B cell (primary cell): ENCODE data around the gene CACNG4. TPM values are rescaled to one million over a fixed set of nuclear protein-coding genes. Genes with fewer than 3 reads are reported as not detected.

Experiments
- ATAC-seq: fragments of 200-7000 bp; cut with Tn5 transposase; one replicate; pipeline ENCODE4 v1.10.0; 2021; ENCODE audit warnings: low read depth, mild to moderate bottlenecking, moderate number of reproducible peaks, moderate library complexity
- CTCF ChIA-PET: fragments of 350-600 bp; sonication (Branson Sonifier 250); formaldehyde crosslinking; loops from one replicate; lab custom pipeline; 2021; ENCODE audit warnings: antibody characterized with exemption, inconsistent platforms; lab: Charles Lee
- POLR2A ChIA-PET: fragments of 350-600 bp; sonication (Branson Sonifier 250); formaldehyde crosslinking; loops from one replicate; lab custom pipeline; 2021; ENCODE audit warnings: antibody characterized with exemption; lab: Charles Lee
- DNase-seq: peaks from one replicate; pipeline ENCODE4 v3.0.0; 2013
- H2AFZ ChIP-seq: 2 replicates; pipeline ENCODE4 v1.6.1; 2012; ENCODE audit warnings: mild to moderate bottlenecking, low read depth, low read length; ENCODE audit not compliant: insufficient read depth, poor library complexity, severe bottlenecking
- H3K27ac ChIP-seq, 2 donors: 1 replicate in 1 of 2; 2 replicates in 1 of 2; pipeline ENCODE4 v1.5.1; 2012 to 2013; ENCODE audit warnings: low read length in 2 of 2, mild to moderate bottlenecking in 2 of 2, moderate library complexity in 1 of 2
- H3K27me3 ChIP-seq, 4 experiments: fragments of 200-600 bp in 1 of 4; sonication (generic) in 1 of 4; replicated peaks in 1 of 4; 1 replicate in 2 of 4; 2 replicates in 2 of 4; pipeline versions ENCODE4 v1.6.1 to v1.7.0; 2013 to 2016; ENCODE audit warnings: low read length in 3 of 4, mild to moderate bottlenecking in 2 of 4, mixed read lengths in 1 of 4, moderate library complexity in 1 of 4; ENCODE audit not compliant: insufficient read depth in 4 of 4, control insufficient read depth in 3 of 4; ENCODE audit errors: control extremely low read depth in 1 of 4
- H3K36me3 ChIP-seq, 2 experiments: replicated peaks in 1 of 2; 1 replicate in 1 of 2; 2 replicates in 1 of 2; pipeline versions ENCODE4 v1.6.1 to v1.7.1; 2013; ENCODE audit warnings: low read length in 1 of 2; ENCODE audit not compliant: insufficient read depth in 2 of 2, control insufficient read depth in 1 of 2; ENCODE audit errors: control extremely low read depth in 1 of 2, extremely low read depth in 1 of 2
- H3K4me1 ChIP-seq, 2 donors: fragments of 200-600 bp in 1 of 2; sonication (generic) in 1 of 2; 1 replicate in 1 of 2; 2 replicates in 1 of 2; pipeline versions ENCODE4 v1.5.1 to v1.6.1; 2013 to 2017; ENCODE audit warnings: low read length in 2 of 2; ENCODE audit not compliant: control insufficient read depth in 2 of 2, insufficient read depth in 2 of 2
- H3K4me2 ChIP-seq: replicated peaks from 2 replicates; pipeline ENCODE3; 2012; ENCODE audit warnings: mild to moderate bottlenecking, low read depth, low read length; ENCODE audit not compliant: poor library complexity, severe bottlenecking
- H3K4me3 ChIP-seq, 5 experiments: fragments of 200-600 bp in 1 of 5; sonication (generic) in 1 of 5; 1 replicate in 3 of 5; 2 replicates in 2 of 5; pipeline versions ENCODE4 v1.5.1 to v1.7.0; 2011 to 2016; ENCODE audit warnings: low read length in 4 of 5, mild to moderate bottlenecking in 4 of 5, low read depth in 2 of 5, control low read depth in 1 of 5, moderate library complexity in 1 of 5; ENCODE audit not compliant: insufficient read depth in 1 of 5; ENCODE audit errors: control extremely low read depth in 1 of 5, extremely low read depth in 1 of 5
- H3K79me2 ChIP-seq: fragments of 200-600 bp; sonication (generic); one replicate; pipeline ENCODE4 v1.6.0; 2016; ENCODE audit warnings: low read length; ENCODE audit not compliant: control insufficient read depth, insufficient read depth
- H3K9ac ChIP-seq: fragments of 200-600 bp; sonication (generic); 2 replicates; pipeline ENCODE4 v1.6.1; 2017; ENCODE audit warnings: mild to moderate bottlenecking, low read length, moderate library complexity
- H3K9me3 ChIP-seq, 3 donors: one replicate each; pipeline versions ENCODE4 v1.6.1 to v1.7.1; 2013; ENCODE audit warnings: low read length in 2 of 3; ENCODE audit not compliant: control insufficient read depth in 2 of 3, insufficient read depth in 1 of 3; ENCODE audit errors: control extremely low read depth in 1 of 3
- H4K20me1 ChIP-seq: 2 replicates; pipeline ENCODE4 v1.6.0; 2012; ENCODE audit warnings: mild to moderate bottlenecking, low read length; ENCODE audit not compliant: insufficient read depth, control insufficient read depth, poor library complexity, severe bottlenecking
- H3K27ac Mint-ChIP-seq: one replicate; pipeline ENCODE4 v1.8.0; 2021; ENCODE audit warnings: mixed read lengths
- H3K27me3 Mint-ChIP-seq: one replicate; pipeline ENCODE4 v1.8.0; 2021; ENCODE audit warnings: mixed read lengths
- H3K4me1 Mint-ChIP-seq: one replicate; pipeline ENCODE4 v1.8.0; 2021; ENCODE audit warnings: mixed read lengths
- H3K4me3 Mint-ChIP-seq: one replicate; pipeline ENCODE4 v1.8.0; 2021; ENCODE audit warnings: mixed read lengths
- H3K9me3 Mint-ChIP-seq: one replicate; pipeline ENCODE4 v1.8.0; 2022; ENCODE audit warnings: mixed read lengths; ENCODE audit not compliant: insufficient read depth
- EZH2 ChIP-seq: IDR thresholded peaks from 2 replicates; pipeline ENCODE4 v1.6.1; 2012; ENCODE audit warnings: borderline replicate concordance, low read depth, mild to moderate bottlenecking, moderate library complexity, low read length; ENCODE audit not compliant: insufficient read depth, poor library complexity, severe bottlenecking
- WGBS: methylation state at CpG from one replicate; pipeline ENCODE4 v1.1.5; 2013; ENCODE audit warnings: missing lambda C conversion rate; ENCODE audit not compliant: insufficient coverage; 5-methylcytosine and 5-hydroxymethylcytosine counted together
- intact Hi-C: fragments of 100-400 bp; cut with micrococcal nuclease; formaldehyde crosslinking; loops from one replicate; pipeline ENCODE4 v1.10.0; 2022
- polyA plus RNA-seq: library from polyadenylated mRNA; depleted of rRNA; stranded (reverse); fragments of >200 nt; gene quantifications from 2 replicates; pipeline ENCODE4 v1.2.3, GENCODE V29; 2012
- total RNA-seq, 2 donors: library from RNA; stranded (reverse); fragments of 120-200 nt in 1 of 2; gene quantifications; 1 replicate in 1 of 2; 2 replicates in 1 of 2; pipeline versions ENCODE4 v1.2.3 to v1.2.4, GENCODE V29; 2013 to 2022
- TF ChIP-seq, protein P1 (sequence below): fragments of 200-600 bp; IDR thresholded peaks from one replicate; pipeline ENCODE4 v1.8.0; 2022; ENCODE audit warnings: antibody characterized with exemption, mild to moderate bottlenecking

The CACNG4 gene
- total and polyA plus RNA-seq, 2 donors (not counting 1 experiment from before 2014, with no cell fraction given) = not detected

DNA sequence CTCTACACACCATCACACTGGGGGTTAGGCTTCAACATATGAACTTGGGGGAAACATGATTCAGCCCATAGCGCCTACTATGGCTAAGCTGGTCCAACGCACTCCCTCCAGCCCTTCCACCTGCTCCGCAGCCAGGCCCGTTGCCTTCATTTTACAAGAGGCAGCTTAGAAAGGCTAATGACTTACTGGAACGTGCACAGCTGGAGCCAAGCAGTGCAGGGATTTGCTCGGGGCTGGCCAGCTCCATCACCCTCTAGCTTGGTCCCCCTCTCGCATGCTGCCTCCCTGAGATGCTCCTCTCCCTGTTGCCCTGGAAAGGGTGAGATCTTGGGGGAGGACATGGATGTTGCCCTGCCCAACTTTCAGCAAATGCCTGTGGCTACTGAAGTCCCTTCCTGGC is 77.0 kb downstream of the CACNG4 start:
- Histone ChIP-seq H2AFZ (no peak overlapping the region), H3K79me2 (no peaks in the 10 kb centered on the region), H3K9ac (no peak overlapping the region), H3K27me3 (peaks cover 0 to 2% (median 0%) of the 10 kb centered on the region in 4 experiments), H4K20me1 (no peaks in the 10 kb centered on the region), H3K4me3 (no peak overlapping the region), H3K36me3 (no peaks in the 10 kb centered on the region), H3K27ac (no peak overlapping the region), H3K9me3 (peaks cover 0 to 3% (median 0%) of the 10 kb centered on the region in 3 donors), H3K4me2 (no peak overlapping the region), H3K4me1 (no peaks in the 10 kb centered on the region)
- no peaks in the 10 kb centered on the region for H3K4me1 Mint-ChIP-seq
- POLR2A ChIA-PET = interaction anchor here (0.6 kb wide), 1 partner anchor 482 kb away, joined by 3 read pairs; no protein-coding TSS in a partner anchor
- peaks cover 8% of the 10 kb centered on the region for H3K27me3 Mint-ChIP-seq
- no peak overlapping the region for H3K4me3 Mint-ChIP-seq
- DNase-seq (no peak), ATAC-seq (no peak)
- 94% methylated on average over 6 of the region's 7 CpGs for WGBS
- intact Hi-C loops = no loop called here
- no peak for TF ChIP-seq EZH2
- TF ChIP-seq, protein P1, sequence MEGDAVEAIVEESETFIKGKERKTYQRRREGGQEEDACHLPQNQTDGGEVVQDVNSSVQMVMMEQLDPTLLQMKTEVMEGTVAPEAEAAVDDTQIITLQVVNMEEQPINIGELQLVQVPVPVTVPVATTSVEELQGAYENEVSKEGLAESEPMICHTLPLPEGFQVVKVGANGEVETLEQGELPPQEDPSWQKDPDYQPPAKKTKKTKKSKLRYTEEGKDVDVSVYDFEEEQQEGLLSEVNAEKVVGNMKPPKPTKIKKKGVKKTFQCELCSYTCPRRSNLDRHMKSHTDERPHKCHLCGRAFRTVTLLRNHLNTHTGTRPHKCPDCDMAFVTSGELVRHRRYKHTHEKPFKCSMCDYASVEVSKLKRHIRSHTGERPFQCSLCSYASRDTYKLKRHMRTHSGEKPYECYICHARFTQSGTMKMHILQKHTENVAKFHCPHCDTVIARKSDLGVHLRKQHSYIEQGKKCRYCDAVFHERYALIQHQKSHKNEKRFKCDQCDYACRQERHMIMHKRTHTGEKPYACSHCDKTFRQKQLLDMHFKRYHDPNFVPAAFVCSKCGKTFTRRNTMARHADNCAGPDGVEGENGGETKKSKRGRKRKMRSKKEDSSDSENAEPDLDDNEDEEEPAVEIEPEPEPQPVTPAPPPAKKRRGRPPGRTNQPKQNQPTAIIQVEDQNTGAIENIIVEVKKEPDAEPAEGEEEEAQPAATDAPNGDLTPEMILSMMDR = no peak
- H3K9me3 Mint-ChIP-seq = no peaks in the 10 kb centered on the region
- CTCF ChIA-PET = interaction anchor here (0.5 kb wide), 1 partner anchor 1719 kb away, joined by 4 read pairs; no protein-coding TSS in a partner anchor
- H3K27ac Mint-ChIP-seq = no peak overlapping the region

DNA sequence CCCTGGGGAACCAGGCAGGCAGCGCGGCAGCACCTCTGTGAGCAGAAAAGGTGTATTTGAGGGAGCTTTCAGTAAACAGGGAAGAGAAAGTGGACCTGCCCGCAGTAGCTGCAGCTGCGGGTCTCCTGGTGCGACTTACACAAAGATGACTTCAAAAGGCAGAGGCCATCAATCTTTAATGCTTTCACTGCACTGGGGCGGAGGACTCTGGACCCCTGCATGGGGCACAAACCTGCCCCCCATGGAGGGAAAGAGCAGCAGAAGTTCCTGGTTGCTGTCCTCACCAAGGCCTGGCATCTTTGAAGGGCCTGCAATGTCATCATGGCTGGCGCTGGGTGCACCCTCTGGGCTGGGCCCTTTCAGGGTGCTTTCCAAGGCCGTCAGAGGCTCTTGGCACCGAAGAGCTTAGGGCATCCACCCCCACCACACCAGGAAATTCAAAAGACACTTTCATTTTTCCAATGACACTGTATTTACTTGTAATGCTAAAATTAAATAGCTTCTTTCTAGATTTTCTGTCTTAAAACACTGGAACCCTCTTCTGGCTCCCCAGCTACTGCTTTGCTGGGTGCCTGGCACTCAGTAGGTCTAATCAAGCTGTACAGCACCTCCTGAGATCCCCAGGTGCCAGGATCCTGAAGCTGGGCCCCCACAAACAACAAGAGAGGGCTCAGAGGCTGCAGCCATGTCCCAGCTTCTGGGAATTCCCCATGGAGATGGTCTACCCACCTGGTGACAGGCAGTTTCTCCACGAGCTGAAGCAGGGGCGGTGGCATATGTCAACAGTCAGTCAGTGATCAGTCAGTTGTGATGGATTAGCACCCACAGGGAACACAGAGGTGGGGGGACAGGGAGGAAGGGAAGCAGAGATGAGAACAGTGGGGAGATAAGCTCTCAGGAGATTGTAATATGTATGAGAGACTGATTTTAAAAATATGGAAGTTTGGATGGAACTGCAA is 77.7 kb downstream of the CACNG4 start:
- Histone ChIP-seq H2AFZ (no peak overlapping the region), H3K9me3 (peaks cover 0 to 5% (median 3%) of the 10 kb centered on the region in 3 donors), H3K79me2 (no peaks in the 10 kb centered on the region), H3K4me1 (no peaks in the 10 kb centered on the region), H3K27ac (no peak overlapping the region), H3K36me3 (no peaks in the 10 kb centered on the region), H3K27me3 (peaks cover 0 to 2% (median 0%) of the 10 kb centered on the region in 4 experiments), H3K4me3 (no peak overlapping the region), H3K4me2 (no peak overlapping the region), H4K20me1 (no peaks in the 10 kb centered on the region), H3K9ac (no peak overlapping the region)
- peaks cover 4% of the 10 kb centered on the region for H3K27me3 Mint-ChIP-seq
- H3K9me3 Mint-ChIP-seq = peaks cover 3% of the 10 kb centered on the region
- ATAC-seq (no peak), DNase-seq (no peak)
- ChIA-PET POLR2A (interaction anchor here (0.6 kb wide), 1 partner anchor 483 kb away, joined by 3 read pairs; no protein-coding TSS in a partner anchor), CTCF (no interaction called here)
- TF ChIP-seq, protein P1 = no peak
- TF ChIP-seq EZH2 = no peak
- H3K4me1 Mint-ChIP-seq = no peaks in the 10 kb centered on the region
- no peak overlapping the region for H3K27ac Mint-ChIP-seq
- intact Hi-C loops = no loop called here
- 77% methylated on average over 8 of the region's 11 CpGs for WGBS
- no peak overlapping the region for H3K4me3 Mint-ChIP-seq
